Activated naive CD4-positive, alpha-beta T cell treated with anti-CD3 and anti-CD28 coated beads, Interleukin-2, amount 50 U/mL, for 72 hours (primary cell): ENCODE results near the gene CD2. TPM values are rescaled to one million over a fixed set of nuclear protein-coding genes. Genes with fewer than 3 reads are reported as not detected.

ENCODE experiments used
- ATAC-seq, 2 donors: fragments of 150-1000 bp; cut with Tn5 transposase; 2 replicates each; pipeline ENCODE4 v1.10.0; 2021; ENCODE audit warnings: mild to moderate bottlenecking in 2 of 2, moderate library complexity in 2 of 2
- DNase-seq, 2 donors: peaks; one replicate each; pipeline ENCODE4 v3.0.0; 2021 to 2022; ENCODE audit warnings: low spot score in 2 of 2
- H3K27ac Mint-ChIP-seq, 2 donors: one replicate each; pipeline ENCODE4 v1.8.0; 2022; ENCODE audit warnings: mild to moderate bottlenecking in 2 of 2, mixed read lengths in 2 of 2
- H3K36me3 Mint-ChIP-seq, 2 donors: one replicate each; pipeline ENCODE4 v1.8.0; 2022; ENCODE audit warnings: mixed read lengths in 2 of 2
- H3K9me3 Mint-ChIP-seq, 2 donors: one replicate each; pipeline ENCODE4 v1.8.0; 2022; ENCODE audit warnings: mixed read lengths in 2 of 2
- total RNA-seq, 2 donors: library from RNA; stranded (reverse); gene quantifications; one replicate each; pipeline ENCODE4 v1.2.3, GENCODE V29; 2022

The CD2 gene
- total RNA-seq, 2 donors from 2014 or later: 291 to 437 TPM

DNA sequence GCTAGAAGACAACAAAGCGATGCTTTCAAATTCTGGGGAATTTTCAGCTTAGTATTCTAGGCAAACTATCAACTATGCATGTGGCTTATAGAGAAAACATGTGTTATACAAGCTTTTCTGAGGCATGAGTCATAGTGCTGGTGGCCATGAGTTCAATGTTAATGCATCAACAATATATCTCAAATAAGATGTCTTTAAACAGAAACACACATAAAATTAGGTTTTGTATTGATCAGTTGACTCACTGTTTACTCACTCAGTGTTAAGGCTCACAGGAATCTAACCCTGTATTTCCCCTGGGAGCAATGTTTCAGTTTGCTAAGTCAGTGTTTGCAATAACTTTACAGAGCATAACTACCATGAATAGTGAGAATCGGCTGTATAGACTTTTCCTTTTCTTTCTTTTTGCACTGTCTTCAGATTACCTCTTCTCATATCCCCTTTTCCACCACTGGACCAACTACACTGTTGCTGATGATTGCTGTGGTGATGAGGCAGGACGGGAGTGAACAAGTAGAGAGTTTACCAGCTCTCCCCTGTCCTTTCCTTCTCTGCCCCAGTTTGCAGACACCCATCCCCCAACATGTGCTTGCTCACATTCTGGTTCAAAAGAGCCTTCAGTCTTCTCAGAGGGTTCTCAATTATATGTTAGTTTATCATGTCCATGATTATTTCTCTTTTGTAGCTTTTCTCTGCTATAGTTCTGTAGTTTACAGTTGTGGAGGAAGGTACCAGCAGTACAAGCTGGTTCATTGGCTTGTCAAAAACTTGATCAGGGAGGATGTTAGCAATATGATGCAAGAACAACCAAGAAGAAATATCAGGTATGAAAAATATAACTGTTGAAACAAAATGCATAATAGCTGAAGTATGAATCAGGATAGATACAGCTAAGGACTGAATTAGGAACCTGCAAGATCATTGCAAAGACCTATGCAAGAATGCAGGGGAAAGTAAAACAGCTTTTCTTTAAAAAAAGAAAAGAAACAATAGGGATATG is 23.9 kb downstream of the CD2 start:
- DNase-seq: no peak

DNA sequence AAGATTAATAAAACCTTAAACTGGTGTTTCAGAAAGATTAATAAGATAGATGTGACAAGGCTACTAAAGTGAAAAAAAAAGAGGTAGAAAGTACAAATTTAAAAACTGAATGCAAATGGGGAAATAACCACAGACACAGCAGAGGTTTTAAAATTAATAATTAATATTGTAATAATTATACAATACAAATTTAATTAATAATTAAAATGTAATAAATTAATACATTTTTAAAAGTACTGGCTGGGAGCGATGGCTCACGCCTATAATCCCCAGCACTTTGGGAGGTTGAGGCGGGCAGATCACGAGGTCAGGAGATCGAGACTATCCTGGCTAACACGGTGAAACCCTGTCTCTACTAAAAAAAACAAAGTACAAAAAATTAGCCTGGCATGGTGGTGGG is 26.8 kb downstream of the CD2 start:
- ATAC-seq (no peak), DNase-seq (no peak)
- no peak overlapping the region for H3K27ac Mint-ChIP-seq
- peaks cover 4 to 7% of the 10 kb centered on the region in 2 donors for H3K9me3 Mint-ChIP-seq
- peaks cover 12 to 35% of the 10 kb centered on the region in 2 donors for H3K36me3 Mint-ChIP-seq

More for the DNA sequence above, 23.9 kb downstream of the CD2 start:
- Mint-ChIP-seq H3K27ac (peak overlapping the region; percentile 57 to 71), H3K9me3 (peaks cover 0 to 4% of the 10 kb centered on the region in 2 donors), H3K36me3 (peaks cover 12 to 55% of the 10 kb centered on the region in 2 donors)
- ATAC-seq: peak; percentile 59 to 65

DNA sequence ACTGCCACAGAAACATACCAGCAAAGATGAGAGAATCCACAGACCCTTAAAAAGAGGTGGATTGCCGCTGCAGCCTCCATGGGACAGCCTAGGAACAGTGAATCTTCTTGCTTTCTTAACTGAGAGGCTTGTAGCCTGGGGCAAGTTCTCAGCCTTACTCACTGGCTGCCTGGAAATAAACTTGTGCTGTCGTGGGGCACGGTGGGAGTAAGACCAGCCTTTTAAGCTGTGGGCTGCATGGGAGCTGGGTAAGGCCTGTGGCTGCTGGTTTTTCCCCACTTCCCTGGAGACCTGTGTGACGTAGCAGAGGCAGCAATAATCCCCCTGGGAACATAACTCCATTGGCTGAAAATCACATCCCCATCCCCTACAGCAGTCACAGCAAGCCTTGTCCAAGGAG is 30.8 kb downstream of the CD2 start:
- ATAC-seq (no peak), DNase-seq (no peak)
- Mint-ChIP-seq H3K36me3 (peaks cover 17 to 31% of the 10 kb centered on the region in 2 donors), H3K27ac (no peak overlapping the region), H3K9me3 (peaks cover 7 to 19% of the 10 kb centered on the region in 2 donors)

DNA sequence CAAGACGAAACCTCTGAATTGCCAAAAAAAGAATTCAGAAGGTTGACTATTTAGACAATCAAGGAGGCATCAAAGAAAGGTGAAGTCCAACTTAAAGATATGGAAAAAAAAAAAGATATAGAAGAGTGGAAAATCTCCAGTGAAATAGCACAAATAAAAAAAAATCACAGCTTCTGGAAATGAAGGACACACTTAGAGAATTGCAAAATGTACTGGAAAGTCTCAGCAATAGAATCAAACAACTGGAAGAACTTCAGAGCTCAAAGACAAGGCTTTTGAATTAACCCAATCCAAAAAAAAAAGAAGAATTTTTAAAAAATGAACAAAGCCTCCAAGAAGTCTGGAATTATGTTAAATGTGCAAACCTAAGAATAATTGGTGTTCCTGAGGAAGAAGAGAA is 31.8 kb downstream of the CD2 start:
- Mint-ChIP-seq H3K36me3 (peaks cover 17 to 32% of the 10 kb centered on the region in 2 donors), H3K9me3 (peaks cover 7 to 20% of the 10 kb centered on the region in 2 donors), H3K27ac (no peak overlapping the region)
- ATAC-seq (no peak), DNase-seq (no peak)

DNA sequence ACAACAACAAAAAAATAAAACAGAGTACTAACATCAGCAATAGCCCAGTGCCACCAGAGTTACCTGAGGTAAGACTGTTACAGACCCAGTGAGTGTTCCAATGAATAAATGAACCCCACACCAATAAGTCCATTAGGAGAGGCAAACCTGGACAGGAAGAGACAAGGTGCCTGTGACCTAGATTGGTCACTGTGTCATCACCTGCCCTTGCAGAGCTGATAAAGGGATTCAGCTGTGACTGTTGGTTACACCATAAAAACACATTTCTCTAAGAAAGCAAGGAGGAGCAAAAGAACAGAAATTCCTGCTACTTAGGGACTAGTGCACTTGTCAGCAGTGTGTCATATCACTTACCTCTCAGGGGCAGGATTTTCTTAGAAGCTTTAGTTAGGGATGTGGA is 37.5 kb downstream of the CD2 start:
- peak in 1 of 2 donors; percentile 16 for ATAC-seq
- no peak for DNase-seq
- H3K36me3 Mint-ChIP-seq: peaks cover 11 to 36% of the 10 kb centered on the region in 2 donors
- H3K27ac Mint-ChIP-seq: no peak overlapping the region
- H3K9me3 Mint-ChIP-seq: peaks cover 7 to 13% of the 10 kb centered on the region in 2 donors

DNA sequence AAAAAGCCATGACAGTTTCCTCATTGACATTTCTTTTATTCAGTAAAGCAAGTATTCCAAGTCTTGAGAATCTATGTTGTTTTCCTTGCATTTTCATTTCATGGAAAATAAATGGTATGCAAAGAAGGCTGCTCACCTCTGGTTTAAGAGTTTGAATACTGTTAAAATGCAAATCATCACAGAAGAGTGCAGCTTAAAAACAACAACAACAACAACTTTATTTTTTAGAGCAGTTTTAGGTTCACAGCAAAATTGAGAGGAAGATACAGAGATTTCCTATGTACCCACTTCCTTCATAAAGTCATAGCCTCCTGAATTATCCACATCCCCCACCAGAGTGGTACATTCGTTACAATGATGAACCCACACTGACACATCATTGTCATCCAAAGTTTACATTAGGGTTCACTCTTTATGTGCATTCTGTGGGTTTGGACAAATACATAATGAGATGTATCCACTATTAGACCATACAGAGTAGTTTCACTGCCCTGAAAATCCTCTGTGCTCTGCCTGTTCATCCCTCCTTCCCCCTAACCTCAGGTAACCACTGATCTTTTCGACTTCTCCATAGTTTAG is 39.2 kb downstream of the CD2 start:
- H3K36me3 Mint-ChIP-seq: peaks cover 21 to 46% of the 10 kb centered on the region in 2 donors
- no peak overlapping the region for H3K27ac Mint-ChIP-seq
- peaks cover 10 to 16% of the 10 kb centered on the region in 2 donors for H3K9me3 Mint-ChIP-seq
- DNase-seq: no peak
- no peak for ATAC-seq

DNA sequence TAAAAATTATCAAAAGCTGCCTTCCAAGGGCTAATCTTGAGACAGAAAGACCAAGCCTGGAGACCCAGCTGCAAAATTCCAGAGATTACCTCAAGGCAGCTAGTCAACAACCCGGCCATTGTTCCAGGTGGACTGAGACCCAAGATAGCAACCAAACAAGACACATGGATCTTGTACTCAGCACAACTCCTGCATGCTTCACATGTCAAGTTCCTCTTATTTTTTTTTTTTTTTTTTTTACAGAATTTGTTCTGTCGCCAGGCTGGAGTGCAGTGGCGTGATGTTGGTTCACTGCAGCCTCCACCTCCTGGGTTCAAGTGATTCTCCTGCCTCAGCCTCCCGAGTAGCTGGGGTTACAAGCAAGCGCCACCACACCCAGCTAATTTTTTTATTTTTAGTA is 40.1 kb downstream of the CD2 start:
- Mint-ChIP-seq H3K36me3 (peaks cover 27 to 52% of the 10 kb centered on the region in 2 donors), H3K27ac (no peak overlapping the region)

DNA sequence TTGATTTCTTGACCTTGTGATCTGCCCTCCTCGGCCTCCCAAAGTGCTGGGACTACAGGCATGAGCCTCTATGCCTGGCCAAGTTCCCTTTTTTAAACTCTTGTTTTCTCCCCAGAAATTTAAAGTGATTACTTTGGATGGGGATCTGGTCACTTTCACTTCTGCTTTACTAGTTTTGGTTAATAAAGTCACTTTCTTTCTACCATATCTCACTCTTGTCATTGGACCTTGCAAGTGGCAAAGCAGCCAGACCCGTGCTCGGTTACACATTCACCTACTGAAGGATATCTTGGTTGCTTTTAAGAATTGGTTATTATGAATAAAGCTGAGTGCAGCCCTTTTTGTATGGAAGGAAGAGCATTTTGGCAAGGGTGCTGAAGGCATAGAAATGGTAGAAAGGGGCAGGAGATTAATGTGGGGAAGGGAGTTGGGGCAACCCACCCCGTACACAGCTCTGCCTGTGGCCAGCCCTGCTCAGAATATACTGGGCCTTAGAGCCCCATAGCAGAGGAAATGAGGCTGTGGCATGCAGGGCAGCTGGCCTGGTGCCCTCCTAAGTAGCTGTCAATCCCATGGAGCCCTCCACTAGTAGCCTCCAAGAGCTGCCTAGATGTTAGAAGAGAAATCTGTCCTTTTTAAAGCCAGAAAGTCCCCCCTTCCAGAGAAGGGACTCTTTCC is 40.7 kb downstream of the CD2 start:
- no peak for DNase-seq
- peak overlapping the region in 1 of 2 donors; percentile 37 for H3K27ac Mint-ChIP-seq
- H3K9me3 Mint-ChIP-seq: peaks cover 7 to 13% of the 10 kb centered on the region in 2 donors
- no peak for ATAC-seq
- H3K36me3 Mint-ChIP-seq: peaks cover 30 to 53% of the 10 kb centered on the region in 2 donors

More for the DNA sequence above, 40.1 kb downstream of the CD2 start:
- ATAC-seq (no peak), DNase-seq (no peak)
- peaks cover 10 to 16% of the 10 kb centered on the region in 2 donors for H3K9me3 Mint-ChIP-seq

DNA sequence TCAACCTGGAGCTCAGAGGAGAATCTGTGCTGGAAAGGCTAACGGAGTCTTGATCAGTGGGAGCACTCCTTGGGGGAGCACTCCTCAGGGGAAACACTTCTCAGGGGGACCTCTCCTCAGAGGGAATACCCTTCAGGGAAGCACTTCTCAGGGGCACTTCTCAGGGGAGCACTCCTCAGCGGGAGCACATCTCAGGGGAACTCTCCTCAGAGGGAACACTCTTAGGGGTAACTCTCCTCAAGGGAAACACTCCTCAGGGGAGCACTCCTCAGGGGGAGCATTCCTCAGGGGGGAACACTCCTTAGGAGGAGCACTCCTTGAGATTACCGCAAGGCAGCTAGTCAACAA is 41.2 kb downstream of the CD2 start:
- DNase-seq (no peak), ATAC-seq (no peak)
- H3K27ac Mint-ChIP-seq: no peak overlapping the region
- peaks cover 35 to 53% of the 10 kb centered on the region in 2 donors for H3K36me3 Mint-ChIP-seq
- peaks cover 5 to 13% of the 10 kb centered on the region in 2 donors for H3K9me3 Mint-ChIP-seq

DNA sequence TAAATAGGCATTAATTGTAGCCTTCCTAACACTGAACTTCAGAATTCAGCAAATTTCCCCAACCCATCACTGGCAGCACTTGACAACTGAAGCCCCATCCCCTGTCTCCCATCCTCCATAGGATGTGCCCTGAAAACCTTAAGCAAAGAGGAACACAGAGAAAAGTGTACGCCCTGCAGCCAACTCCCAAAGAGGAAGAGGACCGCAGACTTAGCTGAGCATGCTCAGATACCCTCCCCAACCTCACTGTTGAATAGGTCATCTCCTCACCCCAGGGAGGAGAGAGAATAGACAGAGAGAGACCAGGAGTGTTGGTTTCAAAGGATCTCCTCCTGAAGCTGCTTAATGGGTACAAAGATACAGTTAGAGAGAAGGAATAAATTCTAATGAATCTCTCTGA is 50.5 kb downstream of the CD2 start:
- Mint-ChIP-seq H3K9me3 (no peaks in the 10 kb centered on the region), H3K36me3 (peaks cover 42 to 44% of the 10 kb centered on the region in 2 donors)
- DNase-seq: no peak

DNA sequence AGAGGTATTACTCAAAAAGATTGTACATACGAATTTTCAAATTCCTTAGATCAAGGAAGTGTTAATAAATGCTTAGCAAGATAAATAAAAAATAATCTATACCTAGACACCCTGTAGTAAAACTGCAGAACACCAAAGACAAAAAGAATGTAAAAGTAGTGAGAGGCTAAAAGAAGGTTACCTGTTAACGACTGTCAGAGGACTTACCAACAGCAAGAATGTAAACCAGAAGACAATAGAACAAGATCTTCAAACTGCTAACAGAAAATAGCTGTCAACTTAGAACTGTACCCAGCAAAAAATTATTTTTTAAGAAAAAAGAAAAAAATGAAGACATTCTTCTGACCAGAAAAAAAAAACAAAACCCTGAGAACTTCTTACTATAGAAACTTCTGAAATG is 51.2 kb downstream of the CD2 start:
- Mint-ChIP-seq H3K27ac (peak overlapping the region; percentile 90 to 98), H3K36me3 (peaks cover 35 to 39% of the 10 kb centered on the region in 2 donors), H3K9me3 (no peaks in the 10 kb centered on the region)
- DNase-seq: no peak
- ATAC-seq: no peak

More for the DNA sequence above, 50.5 kb downstream of the CD2 start:
- peak; percentile 17 to 38 for ATAC-seq
- peak overlapping the region; percentile 90 to 98 for H3K27ac Mint-ChIP-seq

DNA sequence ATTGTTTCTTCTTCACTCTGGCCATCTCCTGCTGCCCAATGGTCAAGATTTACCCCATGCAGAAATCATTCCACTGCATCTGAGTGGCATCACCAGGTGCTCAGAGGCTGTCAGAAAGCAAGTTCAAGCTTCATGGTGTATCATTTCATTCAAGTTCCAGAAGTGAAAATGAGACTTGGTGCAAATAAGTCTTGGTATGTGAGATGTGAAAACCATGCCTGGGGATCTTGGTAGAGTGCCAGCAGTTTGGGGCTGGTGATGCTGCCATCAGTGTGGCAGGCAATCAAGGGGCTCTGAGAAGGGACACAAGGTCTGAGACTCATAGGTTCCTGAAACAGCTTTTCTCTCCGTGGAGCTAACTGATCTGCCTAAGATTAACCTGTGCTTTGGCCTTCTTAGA is 52.0 kb downstream of the CD2 start:
- DNase-seq (peak; percentile 77 to 78), ATAC-seq (peak; percentile 72 to 83)
- H3K9me3 Mint-ChIP-seq: peaks cover 0 to under 1% of the 10 kb centered on the region in 2 donors
- H3K36me3 Mint-ChIP-seq: peaks cover 28 to 34% of the 10 kb centered on the region in 2 donors
- peak overlapping the region; percentile 90 to 98 for H3K27ac Mint-ChIP-seq

DNA sequence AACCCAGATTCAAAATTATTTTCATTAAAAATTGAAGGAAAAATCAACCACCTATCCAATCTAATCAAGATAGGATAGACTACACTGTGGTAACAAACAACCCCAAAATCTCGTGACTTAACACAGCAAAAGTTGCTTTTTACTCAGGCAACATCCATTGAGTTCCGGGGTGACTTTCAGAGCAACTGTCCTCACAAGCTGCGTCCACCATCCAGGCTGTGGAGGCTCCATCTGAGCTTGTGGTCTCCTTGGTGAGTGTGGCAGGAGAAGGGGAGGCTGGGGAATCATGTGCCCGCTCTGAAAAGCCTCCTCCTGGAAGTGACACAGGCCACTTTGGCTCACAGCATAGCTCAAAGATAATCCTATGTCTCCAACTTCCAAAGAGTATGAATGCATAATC is 52.4 kb downstream of the CD2 start:
- H3K9me3 Mint-ChIP-seq: peaks cover 2 to 5% of the 10 kb centered on the region in 2 donors
- peak overlapping the region; percentile 90 to 98 for H3K27ac Mint-ChIP-seq
- ATAC-seq (peak in 1 of 2 donors; percentile 1), DNase-seq (no peak)
- H3K36me3 Mint-ChIP-seq: peaks cover 32 to 35% of the 10 kb centered on the region in 2 donors

DNA sequence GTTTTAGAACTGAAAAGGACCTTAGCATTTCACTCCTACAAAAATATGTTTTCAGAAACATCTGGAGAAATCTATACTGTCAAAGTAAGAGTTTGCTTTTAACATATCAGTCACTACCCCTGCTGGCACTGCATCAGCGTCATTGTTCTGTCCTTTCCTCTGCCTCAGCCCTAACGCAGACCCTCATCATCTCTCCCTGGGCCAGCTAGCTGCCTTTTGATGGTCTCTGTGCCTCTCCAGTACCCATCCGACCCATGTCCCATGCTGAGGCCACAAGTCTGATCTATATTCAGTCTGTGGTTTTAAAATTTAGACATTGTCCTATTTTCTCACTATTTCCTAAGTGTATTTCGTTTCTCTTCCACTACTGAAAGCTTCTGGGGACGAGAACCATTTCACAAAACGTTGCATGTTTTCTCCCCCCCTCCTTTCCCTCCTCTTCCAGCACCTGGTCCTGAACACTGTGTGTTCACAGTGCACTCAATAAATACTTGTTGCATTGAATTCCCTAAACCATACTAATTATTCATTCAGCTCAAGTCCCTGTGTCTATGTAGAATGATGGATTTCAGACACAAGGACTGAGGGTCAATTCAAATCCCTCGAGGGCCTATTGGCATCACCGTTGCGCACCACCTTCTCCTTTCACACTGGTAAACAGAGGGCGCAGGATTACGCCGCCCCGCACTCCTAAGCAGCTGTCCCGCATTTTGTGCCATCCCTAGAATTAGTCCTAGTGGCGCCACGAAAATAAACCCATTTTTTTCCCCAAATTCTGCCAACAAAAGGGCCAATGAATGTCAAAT is 53.4 kb downstream of the CD2 start:
- peak overlapping the region; percentile 90 to 98 for H3K27ac Mint-ChIP-seq
- peaks cover 11 to 13% of the 10 kb centered on the region in 2 donors for H3K9me3 Mint-ChIP-seq
- peak in 1 of 2 donors; percentile 35 for ATAC-seq
- DNase-seq: no peak
- peaks cover 32 to 34% of the 10 kb centered on the region in 2 donors for H3K36me3 Mint-ChIP-seq

DNA sequence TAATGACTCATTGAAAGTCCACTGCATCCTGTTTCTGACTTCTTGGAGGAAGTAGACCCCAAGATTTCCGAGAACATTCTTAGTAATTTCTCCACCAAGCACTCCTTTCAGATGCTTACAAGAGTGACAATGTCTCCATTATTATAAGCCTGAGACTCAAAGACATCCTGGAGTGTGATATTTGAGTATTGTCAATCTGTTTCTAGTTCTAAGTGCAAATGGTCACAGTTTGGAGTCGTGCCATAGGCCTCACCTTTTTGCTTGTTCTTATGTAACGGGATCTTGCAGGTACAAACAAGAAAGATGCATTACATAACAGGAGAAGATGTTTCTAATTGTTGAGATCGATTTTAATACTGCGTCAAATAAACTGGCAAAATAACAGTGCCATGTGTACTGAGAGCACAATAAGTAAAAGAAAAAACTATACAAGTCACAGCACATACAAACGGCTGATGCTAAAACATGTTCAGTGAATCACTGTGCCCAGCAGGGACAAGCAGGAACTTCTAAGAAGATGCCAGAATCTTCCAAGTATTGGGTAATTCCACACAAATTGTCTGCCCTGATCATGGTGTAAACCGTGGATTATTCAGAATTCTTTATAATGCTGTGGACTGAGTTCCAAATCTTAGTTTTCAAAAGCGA is 54.1 kb downstream of the CD2 start:
- ATAC-seq: peak in 1 of 2 donors; percentile 28
- no peak for DNase-seq
- H3K9me3 Mint-ChIP-seq: peaks cover 17% of the 10 kb centered on the region in 2 donors
- H3K36me3 Mint-ChIP-seq: peaks cover 34 to 41% of the 10 kb centered on the region in 2 donors
- H3K27ac Mint-ChIP-seq: peak overlapping the region; percentile 90 to 98
